ENCODE measurements around the gene ACAN.

- no peak for TF ChIP-seq CTCF (IDR thresholded peaks at IDR 0.05)
- no peak for TF ChIP-seq MAX (CRISPR knock-in tag; IDR thresholded peaks at IDR 0.05)
- TF ChIP-seq E2F1 (CRISPR knock-in tag; IDR thresholded peaks at IDR 0.05), result no peak
- TF ChIP-seq E2F4 (CRISPR knock-in tag; IDR thresholded peaks at IDR 0.05; ENCODE audit: borderline replicate concordance, low read depth), result no peak
- TF ChIP-seq PREB (CRISPR knock-in tag; IDR thresholded peaks at IDR 0.05; ENCODE audit: borderline replicate concordance), result no peak
- no peak for TF ChIP-seq E2F5 (CRISPR knock-in tag; IDR thresholded peaks at IDR 0.05)
- no peak for TF ChIP-seq ATF1 (CRISPR knock-in tag; IDR thresholded peaks at IDR 0.05)
- no peak for TF ChIP-seq ZNF425 (CRISPR knock-in tag; conservative IDR thresholded peaks at IDR 0.05)
- no peak for TF ChIP-seq SP1 (CRISPR knock-in tag; conservative IDR thresholded peaks at IDR 0.05)
- no peak for TF ChIP-seq ESRRA (CRISPR knock-in tag; IDR thresholded peaks at IDR 0.05; ENCODE audit: borderline replicate concordance)
- no peak for TF ChIP-seq ZNF138 (CRISPR knock-in tag; conservative IDR thresholded peaks at IDR 0.05)
- TF ChIP-seq USF2 (CRISPR knock-in tag; IDR thresholded peaks at IDR 0.05), result no peak
- no peak for TF ChIP-seq ELF4 (CRISPR knock-in tag; IDR thresholded peaks at IDR 0.05; ENCODE audit: low read depth)
- no peak for TF ChIP-seq ZNF416 (CRISPR knock-in tag; IDR thresholded peaks at IDR 0.05)
These were observed 74.2 kb downstream of the ACAN start for GRCh38 chr15:88877415-88877814.

Measured in WTC11 (cell line).